ENCODE measurements around the gene WDHD1.
"Not testable (repeated sequence)": the region's sequence is repeated elsewhere in the genome, so short reads cannot be mapped to it uniquely, and the experiment has no call there.

WDHD1 gene

GRCh38 chr14:54908973-54909372 lies 117.9 kb downstream of the WDHD1 start:
- DNase-seq (ENCODE audit: low read depth in 2 of 2), result not testable (repeated sequence)

GRCh38 chr14:54908190-54908589 lies 118.7 kb downstream of the WDHD1 start:
- no peak for DNase-seq (ENCODE audit: low read depth in 2 of 2)

GRCh38 chr14:54906075-54906474 lies 120.8 kb downstream of the WDHD1 start:
- no peak for DNase-seq (ENCODE audit: low read depth in 2 of 2)

- DNase-seq (ENCODE audit: low read depth in 2 of 2), result peak; percentile 54 to 55
Observed at GRCh38 chr14:54902521-54903420, 124.1 kb downstream of the WDHD1 start, which contains the start of gene GCH1. Gene GCH1, minus strand, starts transcription at chr14:54902826. Its CDS starts 163 bp downstream, at chr14:54902663.

GRCh38 chr14:54902143-54902520 lies 124.8 kb downstream of the WDHD1 start:
- DNase-seq (ENCODE audit: low read depth in 2 of 2), result peak; percentile 53 to 70

GRCh38 chr14:54901380-54902142 lies 125.3 kb downstream of the WDHD1 start:
- no peak for DNase-seq (ENCODE audit: low read depth in 2 of 2)

GRCh38 chr14:54899573-54899972 lies 127.3 kb downstream of the WDHD1 start:
- DNase-seq (ENCODE audit: low read depth in 2 of 2), result no peak

- not testable (repeated sequence) for DNase-seq (ENCODE audit: low read depth in 2 of 2)
Observed at GRCh38 chr14:54897809-54898555, 128.9 kb downstream of the WDHD1 start.

- no peak for DNase-seq (ENCODE audit: low read depth in 2 of 2)
Observed at GRCh38 chr14:54895683-54896082, 131.2 kb downstream of the WDHD1 start.

GRCh38 chr14:54894995-54895394 lies 131.9 kb downstream of the WDHD1 start:
- DNase-seq (ENCODE audit: low read depth in 2 of 2), result no peak

GRCh38 chr14:54893151-54893760 lies 133.6 kb downstream of the WDHD1 start:
- DNase-seq (ENCODE audit: low read depth in 2 of 2), result no peak

GRCh38 chr14:54891471-54892245 lies 135.2 kb downstream of the WDHD1 start:
- DNase-seq (ENCODE audit: low read depth in 2 of 2), result no peak

- DNase-seq (ENCODE audit: low read depth in 2 of 2), result no peak
Observed at GRCh38 chr14:54890788-54891187, 136.1 kb downstream of the WDHD1 start.

- DNase-seq (ENCODE audit: low read depth in 2 of 2), result no peak
Observed at GRCh38 chr14:54889919-54890318, 137.0 kb downstream of the WDHD1 start.

Measured in activated CD4-positive, alpha-beta T cell treated with anti-CD3 and anti-CD28 coated beads for 24 hours (primary cell).